PC-3 (cell line): ENCODE results near the gene CYP4F3. TPM values are rescaled to one million over a fixed set of nuclear protein-coding genes. Genes with fewer than 3 reads are reported as not detected.

Experiments
- ATAC-seq: fragments of 200-7000 bp; cut with Tn5 transposase; 2 replicates; pipeline ENCODE4 v1.9.1; 2020; ENCODE audit warnings: mild to moderate bottlenecking, moderate library complexity
- BruUV-seq: library from RNA; stranded (reverse); fragments of 400-500 nt; replicated peaks from 2 replicates; lab custom pipeline; 2021; lab: Mats Ljungman, UMichigan
- CTCF ChIA-PET: fragments of 300-600 bp; sonication (Branson Sonifier 250); formaldehyde crosslinking; loops from one replicate; lab custom pipeline; 2022; ENCODE audit warnings: antibody characterized with exemption; lab: Charles Lee
- POLR2A ChIA-PET: fragments of 300-600 bp; sonication (Branson Sonifier 250); formaldehyde crosslinking; loops from one replicate; lab custom pipeline; 2022; ENCODE audit warnings: antibody characterized with exemption; ENCODE audit not compliant: unreplicated experiment; lab: Charles Lee
- DNase-seq: peaks from one replicate; pipeline ENCODE4 v3.0.0-alpha.2; 2015
- H2AFZ ChIP-seq: fragments of 300-600 bp; sonication (generic); 2 replicates; pipeline ENCODE4 v1.6.0; 2016; ENCODE audit warnings: antibody characterized with exemption, low read length
- H3F3A ChIP-seq: fragments of 300-600 bp; sonication (generic); one replicate; pipeline ENCODE4 v1.6.0; 2017; ENCODE audit warnings: antibody characterized with exemption, low read length, control low read depth, mild to moderate bottlenecking; ENCODE audit not compliant: unreplicated experiment
- H3K27ac ChIP-seq: fragments of 300-600 bp; sonication (generic); 2 replicates; pipeline ENCODE4 v1.5.1; 2016; ENCODE audit warnings: mild to moderate bottlenecking, low read length
- H3K27me3 ChIP-seq: fragments of 300-600 bp; sonication (generic); 2 replicates; pipeline ENCODE4 v1.6.1; 2016; ENCODE audit warnings: low read length, mixed read lengths
- H3K36me3 ChIP-seq: fragments of 300-600 bp; sonication (generic); 2 replicates; pipeline ENCODE4 v1.6.1; 2016; ENCODE audit warnings: low read depth, mixed run types, low read length, mixed read lengths
- H3K4me1 ChIP-seq: fragments of 300-600 bp; sonication (generic); 2 replicates; pipeline ENCODE4 v1.5.1; 2016; ENCODE audit warnings: low read length; ENCODE audit not compliant: insufficient read depth
- H3K4me2 ChIP-seq: fragments of 300-600 bp; sonication (generic); 2 replicates; pipeline ENCODE4 v1.6.0; 2016; ENCODE audit warnings: low read length
- H3K4me3 ChIP-seq: fragments of 300-600 bp; sonication (generic); 2 replicates; pipeline ENCODE4 v1.5.1; 2016; ENCODE audit warnings: mild to moderate bottlenecking, low read length, mixed read lengths
- H3K79me2 ChIP-seq: fragments of 300-600 bp; sonication (generic); 2 replicates; pipeline ENCODE4 v1.6.1; 2017; ENCODE audit warnings: low read length, mixed read lengths
- H3K9ac ChIP-seq: fragments of 300-600 bp; sonication (generic); 2 replicates; pipeline ENCODE4 v1.6.0; 2016; ENCODE audit warnings: mild to moderate bottlenecking, low read length
- H3K9me2 ChIP-seq: fragments of 300-600 bp; sonication (generic); replicated peaks from 2 replicates; pipeline ENCODE4 v1.6.1; 2016; ENCODE audit warnings: mixed run types, low read length, mixed read lengths
- H3K9me3 ChIP-seq: fragments of 300-600 bp; sonication (generic); 2 replicates; pipeline ENCODE4 v1.6.1; 2016; ENCODE audit warnings: low read length, mixed read lengths
- H4K20me1 ChIP-seq: fragments of 300-600 bp; sonication (generic); 2 replicates; pipeline ENCODE4 v1.6.1; 2016; ENCODE audit warnings: low read length, mixed read lengths
- CTCF ChIP-seq: fragments of 300-600 bp; sonication (generic); conservative IDR thresholded peaks from 2 replicates; pipeline ENCODE4 v1.5.1; 2017; ENCODE audit warnings: antibody characterized with exemption, low read depth, mild to moderate bottlenecking, low read length
- EZH2 ChIP-seq: fragments of 300-600 bp; sonication (generic); IDR thresholded peaks from one replicate; pipeline ENCODE4 v1.6.1; 2017; ENCODE audit warnings: antibody characterized with exemption, mild to moderate bottlenecking, low read length; ENCODE audit not compliant: unreplicated experiment
- EZH2phosphoT487 ChIP-seq: fragments of 300-600 bp; sonication (generic); IDR thresholded peaks from 2 replicates; pipeline ENCODE4 v1.6.1; 2018; ENCODE audit warnings: mild to moderate bottlenecking, antibody characterized with exemption, low read length, borderline replicate concordance
- intact Hi-C: fragments of 100-400 bp; cut with micrococcal nuclease; formaldehyde crosslinking; loops from 2 replicates; pipeline ENCODE4 v1.9.0; 2023
- total RNA-seq: library from RNA; depleted of rRNA; stranded (reverse); fragments of >200 nt; gene quantifications from 2 replicates; pipeline ENCODE4 v1.2.3, GENCODE V29; 2014

Gene CYP4F3
- total RNA-seq, 1 experiment from 2014 or later: not detected

GRCh38 chr19:15683411-15683810 lies 42.7 kb downstream of the CYP4F3 start:
- Histone ChIP-seq H3K9me3 (peaks cover 4% of the 10 kb centered on the region; the same call in 1 of the 2 replicates), H3K79me2 (no peaks in the 10 kb centered on the region), H3K36me3 (no peaks in the 10 kb centered on the region), H3K4me3 (no peak overlapping the region), H3K9ac (no peak overlapping the region), H2AFZ (no peak overlapping the region), H3K9me2 (no peaks in the 10 kb centered on the region), H3K4me2 (no peak overlapping the region), H3K4me1 (no peaks in the 10 kb centered on the region), H3K27me3 (peaks cover 3% of the 10 kb centered on the region), H4K20me1 (no peaks in the 10 kb centered on the region), H3K27ac (no peak overlapping the region), H3F3A (no peaks in the 10 kb centered on the region)
- DNase-seq: no peak
- no peak for TF ChIP-seq EZH2phosphoT487
- no peak for TF ChIP-seq EZH2
- TF ChIP-seq CTCF: no peak
- BruUV-seq: no TSS peak
- POLR2A ChIA-PET: no interaction called here
- intact Hi-C loops: no loop called here
- CTCF ChIA-PET: no interaction called here
- ATAC-seq: no peak

GRCh38 chr19:15684828-15685227 lies 44.1 kb downstream of the CYP4F3 start:
- peaks cover 3% of the 10 kb centered on the region for H3K27me3 ChIP-seq
- intact Hi-C loops: no loop called here
- H4K20me1 ChIP-seq: no peaks in the 10 kb centered on the region
- H2AFZ ChIP-seq: no peak overlapping the region
- no peak overlapping the region for H3K9ac ChIP-seq
- no peaks in the 10 kb centered on the region for H3K36me3 ChIP-seq
- H3K9me3 ChIP-seq: peaks cover 8% of the 10 kb centered on the region; the same call in 1 of the 2 replicates
- DNase-seq (peak; percentile 21), ATAC-seq (no peak)
- H3K4me3 ChIP-seq: no peak overlapping the region
- no peak for TF ChIP-seq EZH2phosphoT487
- no peak for TF ChIP-seq CTCF
- no peak for TF ChIP-seq EZH2
- CTCF ChIA-PET: no interaction called here
- no peaks in the 10 kb centered on the region for H3K9me2 ChIP-seq
- no peak overlapping the region for H3K4me2 ChIP-seq
- no TSS peak for BruUV-seq
- no peaks in the 10 kb centered on the region for H3F3A ChIP-seq
- POLR2A ChIA-PET: no interaction called here
- no peak overlapping the region for H3K27ac ChIP-seq
- H3K79me2 ChIP-seq: no peaks in the 10 kb centered on the region
- H3K4me1 ChIP-seq: no peaks in the 10 kb centered on the region

GRCh38 chr19:15696654-15697194 lies 56.0 kb downstream of the CYP4F3 start:
- Histone ChIP-seq H3K9me2 (no peaks in the 10 kb centered on the region), H3K27ac (no peak overlapping the region), H2AFZ (no peak overlapping the region), H3K4me2 (no peak overlapping the region), H3K9ac (no peak overlapping the region), H3K79me2 (no peaks in the 10 kb centered on the region), H3K27me3 (peaks cover 43% of the 10 kb centered on the region), H3F3A (no peaks in the 10 kb centered on the region), H3K36me3 (no peaks in the 10 kb centered on the region), H3K4me1 (no peaks in the 10 kb centered on the region), H4K20me1 (no peaks in the 10 kb centered on the region), H3K4me3 (no peak overlapping the region), H3K9me3 (no peaks in the 10 kb centered on the region)
- no peak for TF ChIP-seq EZH2
- TF ChIP-seq EZH2phosphoT487: no peak
- TF ChIP-seq CTCF: no peak
- intact Hi-C loops: no loop called here
- ATAC-seq (no peak), DNase-seq (no peak)
- ChIA-PET CTCF (no interaction called here), POLR2A (no interaction called here)
- no TSS peak for BruUV-seq
